SK-N-SH (cell line): ENCODE measurements around the gene RPH3AL. TPM values are rescaled to one million over a fixed set of nuclear protein-coding genes. Genes with fewer than 3 reads are reported as not detected.

ENCODE experiments used
- CTCF ChIA-PET: fragments of 300-600, 350-600 bp; formaldehyde crosslinking; extraction: SDS; loops from one replicate; lab custom pipeline; 2021; lab: Yijun Ruan, JAX
- POLR2A ChIA-PET: fragments of 350-600 bp; sonication (Branson Sonifier 250); formaldehyde crosslinking; extraction: SDS; loops from one replicate; lab custom pipeline; 2020; ENCODE audit warnings: antibody characterized with exemption, inconsistent platforms; lab: Yijun Ruan, JAX
- DNase-seq: peaks from one replicate; pipeline ENCODE4 v3.0.0; 2012
- H2AFZ ChIP-seq: fragments of 200-600 bp; sonication (generic); 2 replicates; pipeline ENCODE4 v1.8.1; 2016; ENCODE audit warnings: antibody characterized with exemption, mild to moderate bottlenecking, low read depth
- H3F3A ChIP-seq: fragments of 200-600 bp; sonication (generic); replicated peaks from 2 replicates; pipeline ENCODE3; 2016; ENCODE audit warnings: antibody characterized with exemption, mild to moderate bottlenecking; ENCODE audit not compliant: insufficient read depth
- H3K27ac ChIP-seq, 2 experiments: fragments of 200-500 bp in 1 of 2; fragments of 200-600 bp in 1 of 2; sonication (Bioruptor generic) in 1 of 2; sonication (generic), shearing (Covaris generic) in 1 of 2; 2 replicates each; pipeline versions ENCODE4 v1.5.1 to v1.6.1; 2014 to 2016; ENCODE audit warnings: low read depth in 2 of 2, inconsistent platforms in 1 of 2, low read length in 1 of 2, mild to moderate bottlenecking in 1 of 2, mixed read lengths in 1 of 2
- H3K27me3 ChIP-seq: fragments of 200-600 bp; sonication (generic), shearing (Covaris generic); 2 replicates; pipeline ENCODE4 v1.6.1; 2016; ENCODE audit warnings: mixed run types; ENCODE audit not compliant: insufficient read depth
- H3K36me3 ChIP-seq, 2 experiments: fragments of 200-500 bp in 1 of 2; fragments of 200-600 bp in 1 of 2; sonication (Bioruptor generic) in 1 of 2; sonication (generic) in 1 of 2; replicated peaks in 1 of 2; 2 replicates each; pipeline versions ENCODE3 to v1.5.1; 2014 to 2016; ENCODE audit warnings: low read length in 1 of 2, mild to moderate bottlenecking in 1 of 2; ENCODE audit not compliant: insufficient read depth in 2 of 2, control insufficient read depth in 1 of 2
- H3K4me1 ChIP-seq, 2 experiments: fragments of 200-500 bp in 1 of 2; fragments of 200-600 bp in 1 of 2; sonication (Bioruptor generic) in 1 of 2; sonication (generic), shearing (Covaris generic) in 1 of 2; 2 replicates each; pipeline versions ENCODE4 v1.5.1 to v1.6.1; 2014 to 2016; ENCODE audit warnings: low read depth in 1 of 2, low read length in 1 of 2, mixed run types in 1 of 2; ENCODE audit not compliant: insufficient read depth in 2 of 2, control insufficient read depth in 1 of 2
- H3K4me2 ChIP-seq: fragments of 200-600 bp; sonication (generic), shearing (Covaris generic); 2 replicates; pipeline ENCODE4 v1.6.1; 2017; ENCODE audit warnings: mixed run types
- H3K4me3 ChIP-seq, 2 experiments: fragments of 200-500 bp in 1 of 2; fragments of 200-600 bp in 1 of 2; sonication (Bioruptor generic) in 1 of 2; sonication (generic), shearing (Covaris generic) in 1 of 2; 2 replicates each; pipeline versions ENCODE4 v1.5.1 to v1.8.1; 2014 to 2016; ENCODE audit warnings: low read depth in 2 of 2, inconsistent platforms in 1 of 2, low read length in 1 of 2, mild to moderate bottlenecking in 1 of 2, mixed read lengths in 1 of 2, moderate library complexity in 1 of 2
- H3K79me2 ChIP-seq: fragments of 200-600 bp; sonication (generic); 2 replicates; pipeline ENCODE4 v1.8.1; 2017; ENCODE audit warnings: mild to moderate bottlenecking; ENCODE audit not compliant: insufficient read depth
- H3K9ac ChIP-seq: fragments of 200-600 bp; sonication (generic); 2 replicates; pipeline ENCODE4 v1.6.1; 2017; ENCODE audit warnings: mixed run types
- H3K9me2 ChIP-seq: fragments of 200-600 bp; sonication (generic); 2 replicates; pipeline ENCODE4 v1.6.1; 2017; ENCODE audit warnings: mixed run types
- H3K9me3 ChIP-seq: fragments of 200-600 bp; sonication (generic); 2 replicates; pipeline ENCODE4 v1.6.1; 2017; ENCODE audit warnings: mixed run types, mild to moderate bottlenecking, moderate library complexity
- H4K20me1 ChIP-seq: fragments of 200-600 bp; sonication (generic); 2 replicates; pipeline ENCODE4 v1.6.1; 2017; ENCODE audit warnings: mild to moderate bottlenecking, mixed run types; ENCODE audit not compliant: insufficient read depth
- CHD2 ChIP-seq: fragments of 150-350 bp; IDR thresholded peaks from 2 replicates; pipeline ENCODE4 v1.6.1; 2018; ENCODE audit warnings: low read length; ENCODE audit not compliant: partially characterized antibody
- CTCF ChIP-seq: fragments of 200-600 bp; sonication (generic); IDR thresholded peaks from 2 replicates; pipeline ENCODE4 v1.6.1; 2017; ENCODE audit warnings: antibody characterized with exemption, mild to moderate bottlenecking, moderate library complexity
- ELF1 ChIP-seq: IDR thresholded peaks from 2 replicates; pipeline ENCODE4 v1.4.0; 2012
- FOXM1 ChIP-seq: IDR thresholded peaks from 2 replicates; pipeline ENCODE4 v1.4.0; 2012; ENCODE audit warnings: low read depth, mild to moderate bottlenecking
- GATA2 ChIP-seq: sonication (generic); formaldehyde crosslinking; IDR thresholded peaks from 2 replicates; pipeline ENCODE4 v1.5.0; 2020; ENCODE audit warnings: mild to moderate bottlenecking, missing genetic modification reagents
- JUND ChIP-seq: IDR thresholded peaks from 2 replicates; pipeline ENCODE4 v1.4.0; 2012
- MXI1 ChIP-seq: IDR thresholded peaks from 2 replicates; pipeline ENCODE4 v1.6.1; 2012; ENCODE audit warnings: mild to moderate bottlenecking, low read depth, low read length, improper control_type of control experiment
- PBX3 ChIP-seq: IDR thresholded peaks from 2 replicates; pipeline ENCODE4; 2012
- RFX5 ChIP-seq: IDR thresholded peaks from 2 replicates; pipeline ENCODE4 v1.6.1; 2012; ENCODE audit warnings: mild to moderate bottlenecking, improper control_type of control experiment, low read length
- SMC3 ChIP-seq: IDR thresholded peaks from 2 replicates; pipeline ENCODE4 v1.6.1; 2012; ENCODE audit warnings: low read depth, low read length, improper control_type of control experiment
- TCF12 ChIP-seq: IDR thresholded peaks from 2 replicates; pipeline ENCODE4 v1.4.0; 2012
- WGBS: methylation state at CpG from one replicate; pipeline ENCODE4 v1.1.6; 2017; ENCODE audit warnings: low lambda C conversion rate; 5-methylcytosine and 5-hydroxymethylcytosine counted together
- polyA plus RNA-seq, 3 experiments: library from polyadenylated mRNA; depleted of rRNA; stranded (reverse); fragments of >200 nt; gene quantifications; 2 replicates each; pipeline ENCODE4 v1.2.3, GENCODE V29; 2012
- TF ChIP-seq, protein P1 (sequence below): IDR thresholded peaks from 2 replicates; pipeline ENCODE4 v1.4.0; 2012; ENCODE audit warnings: low read depth, borderline replicate concordance
- TF ChIP-seq, protein P2 (sequence below): IDR thresholded peaks from 2 replicates; pipeline ENCODE4 v1.4.0; 2012; ENCODE audit warnings: low read depth

The RPH3AL gene
- polyA plus RNA-seq, 1 of the 3 experiments (the other 2 are of a cell fraction), result 2.9 TPM

GRCh38 chr17:218432-219110 is 134.0 kb downstream of the RPH3AL start:
- H3F3A ChIP-seq, result no peaks in the 10 kb centered on the region
- H3K9me3 ChIP-seq, result no peaks in the 10 kb centered on the region
- no peak overlapping the region for H3K4me3 ChIP-seq
- H3K9ac ChIP-seq, result no peak overlapping the region
- H3K9me2 ChIP-seq, result no peaks in the 10 kb centered on the region
- TF ChIP-seq ELF1 (no peak), JUND (no peak), MXI1 (no peak), TCF12 (no peak), RFX5 (no peak), SMC3 (no peak), CTCF (no peak), PBX3 (no peak), FOXM1 (no peak), GATA2 (CRISPR knock-in tag) (no peak), CHD2 (no peak)
- TF ChIP-seq, protein P1, sequence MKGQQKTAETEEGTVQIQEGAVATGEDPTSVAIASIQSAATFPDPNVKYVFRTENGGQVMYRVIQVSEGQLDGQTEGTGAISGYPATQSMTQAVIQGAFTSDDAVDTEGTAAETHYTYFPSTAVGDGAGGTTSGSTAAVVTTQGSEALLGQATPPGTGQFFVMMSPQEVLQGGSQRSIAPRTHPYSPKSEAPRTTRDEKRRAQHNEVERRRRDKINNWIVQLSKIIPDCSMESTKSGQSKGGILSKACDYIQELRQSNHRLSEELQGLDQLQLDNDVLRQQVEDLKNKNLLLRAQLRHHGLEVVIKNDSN, result no peak
- TF ChIP-seq, protein P2, sequence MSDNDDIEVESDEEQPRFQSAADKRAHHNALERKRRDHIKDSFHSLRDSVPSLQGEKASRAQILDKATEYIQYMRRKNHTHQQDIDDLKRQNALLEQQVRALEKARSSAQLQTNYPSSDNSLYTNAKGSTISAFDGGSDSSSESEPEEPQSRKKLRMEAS, result no peak
- H3K4me2 ChIP-seq, result no peak overlapping the region
- H4K20me1 ChIP-seq, result no peaks in the 10 kb centered on the region
- H3K27ac ChIP-seq, result no peak overlapping the region
- POLR2A ChIA-PET, result no interaction called here
- no peaks in the 10 kb centered on the region for H3K27me3 ChIP-seq
- no peak for DNase-seq
- no peaks in the 10 kb centered on the region for H3K79me2 ChIP-seq
- 64% methylated on average over 8 of the region's 8 CpGs for WGBS
- H2AFZ ChIP-seq, result no peak overlapping the region
- CTCF ChIA-PET, result no interaction called here
- H3K4me1 ChIP-seq, result peaks cover 0 to 5% of the 10 kb centered on the region in 2 experiments; a peak in 1 of 4 replicates
- no peaks in the 10 kb centered on the region for H3K36me3 ChIP-seq

GRCh38 chr17:216625-217024 is 136.0 kb downstream of the RPH3AL start:
- no peaks in the 10 kb centered on the region for H3K36me3 ChIP-seq
- no peaks in the 10 kb centered on the region for H3F3A ChIP-seq
- H4K20me1 ChIP-seq, result no peaks in the 10 kb centered on the region
- 18% methylated on average over 2 of the region's 2 CpGs for WGBS
- TF ChIP-seq MXI1, result no peak
- H3K4me1 ChIP-seq, result peaks cover 0 to 7% of the 10 kb centered on the region in 2 experiments; a peak in 1 of 4 replicates
- H3K4me3 ChIP-seq, result no peak overlapping the region
- no peak overlapping the region for H2AFZ ChIP-seq
- H3K4me2 ChIP-seq, result no peak overlapping the region
- H3K27me3 ChIP-seq, result no peaks in the 10 kb centered on the region
- DNase-seq, result no peak
- no peaks in the 10 kb centered on the region for H3K9me3 ChIP-seq
- H3K79me2 ChIP-seq, result no peaks in the 10 kb centered on the region
- no peak overlapping the region for H3K27ac ChIP-seq
- no peak overlapping the region for H3K9ac ChIP-seq
- POLR2A ChIA-PET, result no interaction called here
- no peaks in the 10 kb centered on the region for H3K9me2 ChIP-seq
- CTCF ChIA-PET, result no interaction called here
